ENCODE results near the gene HNRNPK. TPM values are rescaled to one million over a fixed set of nuclear protein-coding genes. Genes with fewer than 3 reads are reported as not detected.
A peak's percentile ranks its signal among the peaks of the same experiment; 100 is the strongest.

The HNRNPK gene
- total and polyA plus RNA-seq, 10 of the 15 experiments (the other 5 are each of a cell fraction or from before 2014, with no cell fraction given), result 235 to 970 (median 652) TPM

DNA sequence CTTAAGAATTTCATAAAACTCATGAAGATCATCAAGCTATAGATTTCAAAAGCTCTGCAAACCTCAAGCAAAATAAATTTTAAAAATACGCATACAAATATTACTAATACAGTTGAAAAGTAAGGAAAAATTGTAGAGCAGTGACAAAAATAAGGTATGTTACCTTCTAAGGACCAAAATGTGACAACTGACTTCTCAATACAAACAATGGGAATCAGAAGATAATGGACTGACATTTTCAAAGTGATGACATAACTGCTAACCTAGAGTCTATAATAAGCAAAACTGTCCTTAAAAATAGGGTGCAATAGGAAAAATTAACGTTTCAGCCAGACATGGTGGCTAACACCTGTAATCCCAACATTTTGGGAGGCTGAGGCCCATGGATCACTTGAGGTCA, 27.6 kb upstream of the HNRNPK start:
- SMC1A ChIA-PET (ENCODE audit: uncharacterized antibody, unreplicated experiment), result no interaction called here
- BruUV-seq (replicated peaks), result no TSS peak
- POLR2A ChIA-PET, result no interaction called here
- peak; percentile 73; the same call in 1 of the 2 replicates for TF ChIP-seq CBX5 (IDR thresholded peaks at IDR 0.05; ENCODE audit: low read depth)
- TF ChIP-seq, protein P1, sequence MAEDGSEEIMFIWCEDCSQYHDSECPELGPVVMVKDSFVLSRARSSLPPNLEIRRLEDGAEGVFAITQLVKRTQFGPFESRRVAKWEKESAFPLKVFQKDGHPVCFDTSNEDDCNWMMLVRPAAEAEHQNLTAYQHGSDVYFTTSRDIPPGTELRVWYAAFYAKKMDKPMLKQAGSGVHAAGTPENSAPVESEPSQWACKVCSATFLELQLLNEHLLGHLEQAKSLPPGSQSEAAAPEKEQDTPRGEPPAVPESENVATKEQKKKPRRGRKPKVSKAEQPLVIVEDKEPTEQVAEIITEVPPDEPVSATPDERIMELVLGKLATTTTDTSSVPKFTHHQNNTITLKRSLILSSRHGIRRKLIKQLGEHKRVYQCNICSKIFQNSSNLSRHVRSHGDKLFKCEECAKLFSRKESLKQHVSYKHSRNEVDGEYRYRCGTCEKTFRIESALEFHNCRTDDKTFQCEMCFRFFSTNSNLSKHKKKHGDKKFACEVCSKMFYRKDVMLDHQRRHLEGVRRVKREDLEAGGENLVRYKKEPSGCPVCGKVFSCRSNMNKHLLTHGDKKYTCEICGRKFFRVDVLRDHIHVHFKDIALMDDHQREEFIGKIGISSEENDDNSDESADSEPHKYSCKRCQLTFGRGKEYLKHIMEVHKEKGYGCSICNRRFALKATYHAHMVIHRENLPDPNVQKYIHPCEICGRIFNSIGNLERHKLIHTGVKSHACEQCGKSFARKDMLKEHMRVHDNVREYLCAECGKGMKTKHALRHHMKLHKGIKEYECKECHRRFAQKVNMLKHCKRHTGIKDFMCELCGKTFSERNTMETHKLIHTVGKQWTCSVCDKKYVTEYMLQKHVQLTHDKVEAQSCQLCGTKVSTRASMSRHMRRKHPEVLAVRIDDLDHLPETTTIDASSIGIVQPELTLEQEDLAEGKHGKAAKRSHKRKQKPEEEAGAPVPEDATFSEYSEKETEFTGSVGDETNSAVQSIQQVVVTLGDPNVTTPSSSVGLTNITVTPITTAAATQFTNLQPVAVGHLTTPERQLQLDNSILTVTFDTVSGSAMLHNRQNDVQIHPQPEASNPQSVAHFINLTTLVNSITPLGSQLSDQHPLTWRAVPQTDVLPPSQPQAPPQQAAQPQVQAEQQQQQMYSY (CRISPR knock-in tag; IDR thresholded peaks at IDR 0.05), result no peak
- Histone ChIP-seq H3K27ac (ENCODE audit: control insufficient read depth, insufficient read depth) (no peak overlapping the region), H3K36me3 (ENCODE audit: control insufficient read depth in 2 of 2, insufficient read depth in 2 of 2, low read length in 1 of 2) (no peaks in the 10 kb centered on the region), H3K9me3 (replicated peaks; ENCODE audit: control insufficient read depth, insufficient read depth, low read length) (no peaks in the 10 kb centered on the region), H4K20me1 (ENCODE audit: control insufficient read depth, insufficient read depth) (no peaks in the 10 kb centered on the region), H3K9ac (ENCODE audit: control insufficient read depth, insufficient read depth, low read length) (no peak overlapping the region), H3K4me2 (ENCODE audit: control insufficient read depth, insufficient read depth) (no peak overlapping the region), H2AFZ (ENCODE audit: control insufficient read depth, low read depth, low read length) (no peak overlapping the region), H3K79me2 (ENCODE audit: control insufficient read depth, insufficient read depth, low read length) (no peaks in the 10 kb centered on the region), H3K27me3 (replicated peaks in 1 of 2; ENCODE audit: control insufficient read depth in 2 of 2, insufficient read depth in 2 of 2, low read length in 1 of 2) (no peaks in the 10 kb centered on the region), H3K4me1 (ENCODE audit: control insufficient read depth, insufficient read depth, low read length) (peaks cover under 1% of the 10 kb centered on the region; the same call in 1 of the 2 replicates), H3K4me3 (no peak overlapping the region)
- CTCF ChIA-PET, result interaction anchor here (0.6 kb wide), 1 partner anchor 99 kb away, joined by 3 read pairs; no protein-coding TSS in a partner anchor
- DNase-seq (ENCODE audit: low read depth, low spot score) (no peak), FAIRE-seq (no peak), ATAC-seq (no peak)
- 78% methylated on average over 2 of the region's 2 CpGs for WGBS (ENCODE audit: insufficient coverage, insufficient replicate concordance, low lambda C conversion rate, missing lambda C conversion rate)
- in situ Hi-C loops (cut with MboI) (no loop called here), intact Hi-C loops (cut with micrococcal nuclease; ENCODE audit: unreplicated experiment) (no loop called here)
- RAD21 ChIA-PET (ENCODE audit: unreplicated experiment), result no interaction called here
